DMS79 (cell line): ENCODE data around the gene CCNB2.

Source experiments
- DNase-seq: peaks from one replicate; lab custom pipeline; 2025; lab: John Stamatoyannopoulos, UW

The CCNB2 gene

GRCh38 chr15:59166601-59167265, 61.8 kb downstream of the CCNB2 start:
- DNase-seq: peak; percentile 62

DNA sequence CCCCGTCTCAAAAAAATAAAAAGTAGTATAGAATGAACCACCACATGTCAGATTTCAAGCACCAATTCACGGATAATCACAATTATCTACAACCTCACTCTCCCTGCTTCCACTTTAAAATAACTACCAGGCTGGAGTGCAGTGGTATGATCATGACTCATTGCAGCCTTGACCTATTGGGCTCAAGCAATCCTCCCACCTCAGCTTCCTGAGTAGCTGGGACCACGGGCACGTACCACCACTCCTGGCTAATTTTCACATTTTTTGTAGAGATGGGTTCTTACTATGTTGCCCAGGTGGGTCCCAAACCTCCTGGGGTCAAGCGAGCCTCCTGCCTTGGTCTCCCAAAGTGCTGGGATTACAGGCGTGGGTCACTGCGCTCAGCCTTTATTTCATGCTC, 63.6 kb downstream of the CCNB2 start:
- no peak for DNase-seq

DNA sequence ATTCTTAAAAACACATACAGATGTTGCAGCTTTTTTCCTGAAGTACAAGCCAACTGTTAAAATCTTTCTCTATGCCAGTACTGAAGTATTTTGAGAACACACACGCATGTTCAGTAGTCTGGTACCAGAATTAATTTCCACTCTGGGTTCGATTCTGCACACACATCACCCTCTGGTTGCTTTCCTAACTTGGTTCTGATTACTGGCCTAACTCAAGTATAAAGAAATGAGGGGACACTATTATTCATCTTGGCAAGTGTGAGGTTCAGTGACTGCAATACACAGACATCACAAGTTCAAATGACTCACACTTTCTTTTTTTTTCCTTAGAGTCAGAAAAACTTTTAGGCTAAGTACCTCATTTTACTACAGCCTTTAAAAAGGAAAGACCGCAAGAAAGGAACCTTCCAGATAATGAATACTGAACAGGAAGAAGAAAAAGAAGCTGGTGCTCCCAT, 64.3 kb downstream of the CCNB2 start:
- DNase-seq: no peak

GRCh38 chr15:59170295-59171066, 65.5 kb downstream of the CCNB2 start:
- no peak for DNase-seq

- no peak for DNase-seq
Measured at GRCh38 chr15:59171067-59171397, 66.1 kb downstream of the CCNB2 start.

DNA sequence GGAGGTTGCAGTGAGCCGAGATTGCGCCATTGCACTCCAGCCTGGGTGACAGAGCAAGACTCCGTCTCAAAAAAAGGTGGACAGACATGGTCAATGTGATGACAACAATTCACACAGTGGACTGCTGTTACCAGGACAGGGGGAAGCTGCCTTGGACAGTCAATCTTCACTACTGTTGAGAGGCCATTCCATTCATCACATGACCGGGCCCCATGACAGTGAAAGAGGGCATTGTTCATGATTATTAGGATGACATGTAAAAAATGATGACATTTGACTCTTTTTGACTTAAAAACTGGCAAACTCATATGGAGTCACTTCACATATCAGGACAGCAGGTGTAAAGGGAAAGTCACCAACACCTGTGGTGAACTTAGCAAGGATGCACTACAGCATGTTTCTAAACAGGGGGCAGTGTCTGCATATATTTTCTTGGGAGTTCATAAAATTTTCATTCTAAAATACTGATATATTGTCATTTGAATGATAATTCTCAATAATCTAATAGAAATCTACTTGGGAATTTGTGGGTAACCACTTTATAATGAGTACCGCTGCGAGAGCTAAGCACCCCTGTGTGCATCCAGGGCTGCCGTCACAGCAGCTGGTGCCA, 67.4 kb downstream of the CCNB2 start:
- DNase-seq: no peak

DNA sequence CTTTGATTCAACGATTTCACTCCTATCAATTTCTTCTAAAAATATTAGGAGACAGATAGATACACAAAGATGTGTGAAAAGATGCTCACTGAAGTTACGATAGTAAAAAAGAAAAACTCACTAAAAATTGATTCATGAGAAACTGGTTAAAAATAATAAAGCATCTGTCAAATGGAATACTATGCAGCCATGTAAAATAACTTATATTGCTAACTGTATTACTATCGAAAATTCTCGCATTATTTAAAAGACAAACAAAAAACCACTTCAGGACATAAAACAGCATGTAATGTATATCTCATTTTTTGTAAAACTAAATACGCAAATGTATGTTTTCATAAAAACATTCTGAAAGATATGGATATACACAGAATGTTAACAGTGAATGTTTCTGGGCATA, 68.2 kb downstream of the CCNB2 start:
- no peak for DNase-seq

GRCh38 chr15:59174151-59174834, 69.3 kb downstream of the CCNB2 start:
- no peak for DNase-seq
